Breast epithelium (tissue), 3 donors: ENCODE measurements around the gene CABLES2.

ENCODE experiments used
- POLR2A ChIP-seq: fragments of 450-650 bp; IDR thresholded peaks from one replicate; pipeline ENCODE4 v1.6.1; 2016; ENCODE audit warnings: antibody characterized with exemption, mild to moderate bottlenecking, moderate library complexity
- POLR2AphosphoS5 ChIP-seq, 3 donors: sonication (generic); formaldehyde crosslinking; IDR thresholded peaks; one replicate each; pipeline ENCODE4 v1.6.1; 2017; ENCODE audit warnings: antibody characterized with exemption in 3 of 3
- TF ChIP-seq, protein P1 (sequence below), 3 donors: fragments of 450-650 bp; IDR thresholded peaks; one replicate each; pipeline ENCODE4 v1.5.1; 2016 to 2017; ENCODE audit warnings: antibody characterized with exemption in 3 of 3, mild to moderate bottlenecking in 3 of 3, moderate library complexity in 3 of 3

DNA sequence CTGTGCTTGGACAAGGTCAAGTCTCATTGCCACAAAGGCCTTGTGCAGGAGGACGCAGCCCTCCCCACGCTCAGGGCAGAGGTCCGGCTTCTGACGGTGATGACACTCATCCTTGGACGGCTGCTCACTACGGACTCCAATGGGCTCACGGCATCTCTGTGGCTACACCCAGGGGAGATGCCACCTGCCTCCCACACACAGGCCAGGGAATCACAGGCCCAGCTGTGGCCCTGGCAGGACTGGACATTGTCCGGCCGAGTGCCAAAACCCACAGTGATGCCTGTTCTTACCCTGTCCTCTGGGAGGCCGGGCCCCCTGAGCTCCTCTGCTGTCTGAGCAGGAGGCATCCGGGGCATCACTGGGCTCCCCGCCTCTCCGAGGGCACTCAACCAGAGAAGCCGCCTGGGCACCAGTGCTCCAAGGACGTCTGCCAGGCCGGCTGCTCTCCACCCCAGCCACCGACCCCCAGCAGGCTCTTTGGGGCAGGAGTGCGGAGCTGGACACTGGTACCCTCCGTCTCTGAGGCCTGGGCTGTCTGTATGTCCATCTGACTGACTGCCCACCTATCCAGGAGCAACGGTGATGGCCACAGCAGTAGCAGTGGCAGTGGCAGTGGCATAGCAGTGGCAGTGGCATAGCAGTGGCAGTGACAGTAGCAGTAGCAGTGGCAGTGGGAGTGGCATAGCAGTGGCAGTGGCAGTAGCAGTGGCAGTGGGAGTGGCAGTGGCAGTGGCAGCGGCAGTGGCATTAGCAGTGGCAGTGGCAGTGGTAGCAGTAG, 18.4 kb upstream of the CABLES2 start:
- TF ChIP-seq, protein P1, sequence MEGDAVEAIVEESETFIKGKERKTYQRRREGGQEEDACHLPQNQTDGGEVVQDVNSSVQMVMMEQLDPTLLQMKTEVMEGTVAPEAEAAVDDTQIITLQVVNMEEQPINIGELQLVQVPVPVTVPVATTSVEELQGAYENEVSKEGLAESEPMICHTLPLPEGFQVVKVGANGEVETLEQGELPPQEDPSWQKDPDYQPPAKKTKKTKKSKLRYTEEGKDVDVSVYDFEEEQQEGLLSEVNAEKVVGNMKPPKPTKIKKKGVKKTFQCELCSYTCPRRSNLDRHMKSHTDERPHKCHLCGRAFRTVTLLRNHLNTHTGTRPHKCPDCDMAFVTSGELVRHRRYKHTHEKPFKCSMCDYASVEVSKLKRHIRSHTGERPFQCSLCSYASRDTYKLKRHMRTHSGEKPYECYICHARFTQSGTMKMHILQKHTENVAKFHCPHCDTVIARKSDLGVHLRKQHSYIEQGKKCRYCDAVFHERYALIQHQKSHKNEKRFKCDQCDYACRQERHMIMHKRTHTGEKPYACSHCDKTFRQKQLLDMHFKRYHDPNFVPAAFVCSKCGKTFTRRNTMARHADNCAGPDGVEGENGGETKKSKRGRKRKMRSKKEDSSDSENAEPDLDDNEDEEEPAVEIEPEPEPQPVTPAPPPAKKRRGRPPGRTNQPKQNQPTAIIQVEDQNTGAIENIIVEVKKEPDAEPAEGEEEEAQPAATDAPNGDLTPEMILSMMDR (IDR thresholded peaks at IDR 0.05) = no peak
- TF ChIP-seq POLR2AphosphoS5 (IDR thresholded peaks at IDR 0.05) (no peak), POLR2A (no peak)
